Measurements from ENCODE around the gene GJB3. TPM values are rescaled to one million over a fixed set of nuclear protein-coding genes. Genes with fewer than 3 reads are reported as not detected.

The GJB3 gene
- total and polyA plus RNA-seq, 2 of the 13 experiments (the other 11 are each of a cell fraction or from before 2014, with no cell fraction given), result not detected

DNA sequence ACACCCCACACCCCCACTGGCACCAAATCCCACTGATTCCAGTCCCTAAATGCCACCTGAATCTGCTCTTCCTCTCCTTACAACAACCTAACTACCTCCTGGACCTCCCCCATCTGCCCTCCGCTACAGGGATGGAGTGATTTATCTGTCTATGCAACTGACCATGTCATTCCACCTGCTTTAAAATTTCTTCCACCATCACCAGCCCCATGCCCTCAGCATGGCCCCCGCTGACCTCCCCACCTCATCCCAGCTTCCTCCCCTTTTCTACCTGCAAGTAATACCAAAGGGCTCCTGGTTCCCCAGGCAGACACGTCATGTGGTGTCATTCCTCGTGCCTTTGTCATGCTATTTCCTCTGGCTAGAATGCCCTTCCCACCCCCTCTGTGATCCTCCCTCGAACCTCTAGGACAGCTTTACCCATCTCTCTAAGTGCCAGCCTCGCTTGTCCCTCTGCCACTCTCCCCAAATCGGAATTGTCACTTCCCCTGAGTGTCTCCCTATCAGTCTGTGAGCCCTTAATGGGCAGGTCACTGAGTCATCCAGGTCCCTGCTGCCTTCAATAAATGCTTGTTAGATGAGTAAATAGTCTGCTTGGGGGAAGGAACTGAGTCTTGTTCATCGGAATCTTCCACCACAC is 17.8 kb upstream of the GJB3 start:
- Histone ChIP-seq H3K9ac (ENCODE audit: insufficient read depth, low read depth, low read length) (no peak overlapping the region), H3K4me2 (ENCODE audit: low read depth, low read length) (no peak overlapping the region), H3K27me3 (ENCODE audit: control insufficient read depth in 1 of 2, insufficient read depth in 2 of 2, low read length in 2 of 2) (peaks cover 3 to 40% of the 10 kb centered on the region in 2 experiments; a peak in 3 of 5 replicates), H3K4me3 (replicated peaks in 1 of 3; ENCODE audit: insufficient read depth in 1 of 3, low read depth in 2 of 3, low read length in 3 of 3) (no peak overlapping the region), H3K27ac (ENCODE audit: extremely low read length, insufficient read depth, low read length) (no peak overlapping the region), H3K4me1 (ENCODE audit: insufficient read depth, low read length) (no peaks in the 10 kb centered on the region), H2AFZ (ENCODE audit: low read length) (no peak overlapping the region), H3K9me3 (ENCODE audit: low read length) (no peaks in the 10 kb centered on the region), H4K20me1 (ENCODE audit: insufficient read depth, low read length) (no peaks in the 10 kb centered on the region), H3K36me3 (replicated peaks in 1 of 2; ENCODE audit: control insufficient read depth in 1 of 2, insufficient read depth in 2 of 2, low read length in 2 of 2) (no peaks in the 10 kb centered on the region), H3K79me2 (ENCODE audit: insufficient read depth, low read length) (no peaks in the 10 kb centered on the region)
- DNase-seq (ENCODE audit: low spot score) (peak; percentile 13), ATAC-seq (no peak), FAIRE-seq (no peak)
- TF ChIP-seq TARDBP (CRISPR knock-in tag; IDR thresholded peaks at IDR 0.05) (no peak), FOSL2 (CRISPR knock-in tag; IDR thresholded peaks at IDR 0.05) (peak; percentile 45)
- ChIA-PET CTCF (ENCODE audit: low intra/inter-chr PET ratio, low total read pairs) (no interaction called here), POLR2A (no interaction called here)
- intact Hi-C loops (cut with micrococcal nuclease; ENCODE audit: unreplicated experiment) (no loop called here), in situ Hi-C loops (cut with HindIII; ENCODE audit: extremely low pct_ligation_motif_present, low pct_unique_long_range_greater_than_20kb) (no loop called here)
- 13% methylated on average over 8 of the region's 8 CpGs for WGBS (ENCODE audit: low lambda C conversion rate)
- no TSS peak for BruUV-seq (replicated peaks)

DNA sequence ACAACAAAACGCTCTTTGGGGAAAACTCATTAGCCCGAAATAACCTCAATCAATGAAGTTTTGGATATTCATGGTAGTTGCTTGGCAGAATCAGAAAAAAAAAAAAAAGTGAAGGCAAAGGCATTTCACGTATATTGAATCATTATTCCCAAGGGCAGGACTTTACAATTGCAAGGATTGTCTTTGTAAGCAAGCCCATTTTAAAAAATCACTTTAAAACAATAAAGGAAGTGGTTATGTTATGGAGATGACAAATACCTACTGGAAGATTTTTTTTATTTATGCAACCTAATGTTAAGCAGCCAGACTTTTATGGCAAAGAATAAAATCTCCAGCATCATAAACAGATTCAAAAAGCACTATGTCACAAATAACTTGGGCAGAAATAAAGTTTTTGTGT is 12.2 kb upstream of the GJB3 start:
- Histone ChIP-seq H3K9me3 (ENCODE audit: low read length) (no peaks in the 10 kb centered on the region), H3K4me3 (replicated peaks in 1 of 3; ENCODE audit: insufficient read depth in 1 of 3, low read depth in 2 of 3, low read length in 3 of 3) (no peak overlapping the region), H3K79me2 (ENCODE audit: insufficient read depth, low read length) (no peaks in the 10 kb centered on the region), H3K4me1 (ENCODE audit: insufficient read depth, low read length) (no peaks in the 10 kb centered on the region), H2AFZ (ENCODE audit: low read length) (no peak overlapping the region), H3K4me2 (ENCODE audit: low read depth, low read length) (no peak overlapping the region), H3K27ac (ENCODE audit: extremely low read length, insufficient read depth, low read length) (no peak overlapping the region), H3K9ac (ENCODE audit: insufficient read depth, low read depth, low read length) (no peak overlapping the region), H4K20me1 (ENCODE audit: insufficient read depth, low read length) (no peaks in the 10 kb centered on the region), H3K27me3 (ENCODE audit: control insufficient read depth in 1 of 2, insufficient read depth in 2 of 2, low read length in 2 of 2) (peaks cover 0 to 10% of the 10 kb centered on the region in 2 experiments; a peak in 2 of 5 replicates), H3K36me3 (replicated peaks in 1 of 2; ENCODE audit: control insufficient read depth in 1 of 2, insufficient read depth in 2 of 2, low read length in 2 of 2) (no peaks in the 10 kb centered on the region)
- ATAC-seq (no peak), DNase-seq (ENCODE audit: low spot score) (no peak), FAIRE-seq (no peak)
- ChIA-PET POLR2A (no interaction called here), CTCF (ENCODE audit: low intra/inter-chr PET ratio, low total read pairs) (no interaction called here)
- in situ Hi-C loops (cut with HindIII; ENCODE audit: extremely low pct_ligation_motif_present, low pct_unique_long_range_greater_than_20kb), result no loop called here
- TF ChIP-seq ZNF558 (CRISPR knock-in tag; IDR thresholded peaks at IDR 0.05; ENCODE audit: borderline replicate concordance), result no peak
- WGBS (ENCODE audit: low lambda C conversion rate), result under 1% methylated on average over 3 of the region's 3 CpGs
- BruUV-seq (replicated peaks), result no TSS peak
- intact Hi-C loops (cut with micrococcal nuclease; ENCODE audit: unreplicated experiment), result no loop called here
